ENCODE data around the gene ST3GAL4. TPM values are rescaled to one million over a fixed set of nuclear protein-coding genes. Genes with fewer than 3 reads are reported as not detected.

ST3GAL4 gene
- total RNA-seq, 1 donor from 2014 or later: 73.1 TPM

GRCh38 chr11:126357969-126358762 is 2.7 kb downstream of the ST3GAL4 start:
- no peaks in the 10 kb centered on the region for H3K27me3 Mint-ChIP-seq (ENCODE audit: unreplicated experiment)
- peaks cover 3% of the 10 kb centered on the region for H3K36me3 Mint-ChIP-seq (ENCODE audit: unreplicated experiment)
- no peak for TF ChIP-seq CTCF (IDR thresholded peaks at IDR 0.05)
- peak overlapping the region; percentile 85 for H3K4me3 Mint-ChIP-seq (ENCODE audit: unreplicated experiment)
- no peak for DNase-seq (ENCODE audit: extremely low spot score, unreplicated experiment)
- peaks cover 76% of the 10 kb centered on the region for H3K4me1 Mint-ChIP-seq (ENCODE audit: unreplicated experiment)
- peak overlapping the region; percentile 86 for H3K27ac Mint-ChIP-seq (ENCODE audit: unreplicated experiment)
- no peaks in the 10 kb centered on the region for H3K9me3 Mint-ChIP-seq (ENCODE audit: unreplicated experiment)

- no peak for DNase-seq (ENCODE audit: extremely low spot score, unreplicated experiment)
- peaks cover 76% of the 10 kb centered on the region for H3K4me1 Mint-ChIP-seq (ENCODE audit: unreplicated experiment)
- TF ChIP-seq CTCF (IDR thresholded peaks at IDR 0.05): no peak
- H3K36me3 Mint-ChIP-seq (ENCODE audit: unreplicated experiment): peaks cover 3% of the 10 kb centered on the region
- no peaks in the 10 kb centered on the region for H3K27me3 Mint-ChIP-seq (ENCODE audit: unreplicated experiment)
- no peaks in the 10 kb centered on the region for H3K9me3 Mint-ChIP-seq (ENCODE audit: unreplicated experiment)
- peak overlapping the region; percentile 38 for H3K4me3 Mint-ChIP-seq (ENCODE audit: unreplicated experiment)
- H3K27ac Mint-ChIP-seq (ENCODE audit: unreplicated experiment): peak overlapping the region; percentile 86
Observed at GRCh38 chr11:126358763-126359160, 3.3 kb downstream of the ST3GAL4 start.

- DNase-seq (ENCODE audit: extremely low spot score, unreplicated experiment): peak; percentile 91
- peak; percentile 42 for TF ChIP-seq CTCF (IDR thresholded peaks at IDR 0.05)
- H3K27me3 Mint-ChIP-seq (ENCODE audit: unreplicated experiment): no peaks in the 10 kb centered on the region
- H3K9me3 Mint-ChIP-seq (ENCODE audit: unreplicated experiment): no peaks in the 10 kb centered on the region
- H3K4me3 Mint-ChIP-seq (ENCODE audit: unreplicated experiment): peak overlapping the region; percentile 55
- H3K36me3 Mint-ChIP-seq (ENCODE audit: unreplicated experiment): peaks cover 3% of the 10 kb centered on the region
- peak overlapping the region; percentile 86 for H3K27ac Mint-ChIP-seq (ENCODE audit: unreplicated experiment)
- peaks cover 73% of the 10 kb centered on the region for H3K4me1 Mint-ChIP-seq (ENCODE audit: unreplicated experiment)
Observed at GRCh38 chr11:126359431-126360048, 4.1 kb downstream of the ST3GAL4 start.

GRCh38 chr11:126360049-126360446 is 4.6 kb downstream of the ST3GAL4 start:
- Mint-ChIP-seq H3K4me3 (ENCODE audit: unreplicated experiment) (peak overlapping the region; percentile 55), H3K27ac (ENCODE audit: unreplicated experiment) (peak overlapping the region; percentile 86), H3K36me3 (ENCODE audit: unreplicated experiment) (peaks cover 3% of the 10 kb centered on the region), H3K9me3 (ENCODE audit: unreplicated experiment) (no peaks in the 10 kb centered on the region), H3K4me1 (ENCODE audit: unreplicated experiment) (peaks cover 68% of the 10 kb centered on the region), H3K27me3 (ENCODE audit: unreplicated experiment) (no peaks in the 10 kb centered on the region)
- no peak for DNase-seq (ENCODE audit: extremely low spot score, unreplicated experiment)
- no peak for TF ChIP-seq CTCF (IDR thresholded peaks at IDR 0.05)

GRCh38 chr11:126361400-126361799 is 5.9 kb downstream of the ST3GAL4 start:
- peaks cover 78% of the 10 kb centered on the region for H3K4me1 Mint-ChIP-seq (ENCODE audit: unreplicated experiment)
- H3K27me3 Mint-ChIP-seq (ENCODE audit: unreplicated experiment): no peaks in the 10 kb centered on the region
- H3K27ac Mint-ChIP-seq (ENCODE audit: unreplicated experiment): no peak overlapping the region
- no peak for TF ChIP-seq CTCF (IDR thresholded peaks at IDR 0.05)
- H3K36me3 Mint-ChIP-seq (ENCODE audit: unreplicated experiment): peaks cover 3% of the 10 kb centered on the region
- H3K4me3 Mint-ChIP-seq (ENCODE audit: unreplicated experiment): no peak overlapping the region
- DNase-seq (ENCODE audit: extremely low spot score, unreplicated experiment): no peak
- H3K9me3 Mint-ChIP-seq (ENCODE audit: unreplicated experiment): no peaks in the 10 kb centered on the region
